ENCODE data around the gene MRGPRF.
"Not testable (repeated sequence)": the region's sequence is repeated elsewhere in the genome, so short reads cannot be mapped to it uniquely, and the experiment has no call there.

The MRGPRF gene

DNA sequence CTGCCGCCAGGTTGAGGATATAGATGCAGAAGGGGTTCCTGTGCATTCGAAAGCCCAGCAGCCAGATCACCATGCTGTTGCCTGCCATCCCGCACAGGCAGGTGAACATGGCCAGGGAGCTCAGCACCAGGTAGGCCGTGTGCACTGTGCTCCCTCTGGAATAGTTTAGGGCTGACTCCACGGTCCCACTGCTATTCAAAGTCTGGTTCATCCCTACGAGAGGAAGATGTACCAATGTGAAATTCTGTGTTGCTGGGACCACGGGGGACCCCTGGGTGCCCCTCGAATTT is 32.3 kb downstream of the MRGPRF start, which contains the start of gene MRGPRD:
Gene MRGPRD, minus strand, starts transcription at position 211 of the 290 bp plus-strand sequence. Its CDS starts 0 bp downstream, at position 211.
- no peak for FAIRE-seq

DNA sequence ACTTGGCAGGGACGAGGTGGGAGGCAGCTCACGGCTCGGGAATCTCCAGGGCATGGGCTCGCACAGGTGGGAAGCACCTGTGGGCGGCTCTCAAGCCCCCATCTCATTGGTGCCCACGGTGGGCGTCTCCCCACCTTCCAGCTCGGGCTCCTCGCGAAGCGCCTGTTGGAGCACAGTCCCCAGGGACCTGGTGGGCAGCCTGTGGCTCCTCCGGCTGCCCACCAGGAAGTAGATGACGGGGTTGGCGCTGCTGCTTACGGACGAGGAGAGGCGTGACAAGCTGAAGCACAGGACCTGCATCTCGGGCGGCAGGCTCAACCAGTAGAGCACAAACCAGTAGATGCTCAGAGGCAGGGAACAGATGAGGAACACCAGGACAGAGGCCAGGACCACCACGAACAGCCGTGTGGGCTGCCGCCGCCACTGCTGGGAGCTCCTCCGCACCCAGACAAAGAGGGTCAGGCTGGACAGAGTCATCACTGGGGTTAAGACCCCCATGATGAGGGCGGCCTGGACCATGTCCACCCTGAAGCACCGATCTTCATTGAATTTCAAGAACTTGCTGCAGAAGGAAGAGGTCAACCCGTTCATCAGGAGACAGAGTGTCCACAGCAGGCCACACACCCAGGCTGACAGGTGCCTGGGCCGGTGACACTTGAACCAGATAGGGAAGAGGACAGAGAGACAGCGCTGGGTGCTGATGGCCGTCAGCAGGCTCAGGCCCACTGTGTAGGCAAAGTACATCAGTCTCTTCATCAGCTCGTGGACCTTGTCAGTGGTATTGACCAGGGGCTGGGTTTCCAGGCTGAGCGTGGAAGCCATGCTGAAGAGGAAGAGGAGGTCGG is 32.9 kb downstream of the MRGPRF start:
- FAIRE-seq, result no peak

GRCh38 chr11:68978931-68979594 is 34.0 kb downstream of the MRGPRF start:
- no peak for FAIRE-seq

- no peak for FAIRE-seq
These were observed 34.5 kb downstream of the MRGPRF start for GRCh38 chr11:68978626-68978930.

DNA sequence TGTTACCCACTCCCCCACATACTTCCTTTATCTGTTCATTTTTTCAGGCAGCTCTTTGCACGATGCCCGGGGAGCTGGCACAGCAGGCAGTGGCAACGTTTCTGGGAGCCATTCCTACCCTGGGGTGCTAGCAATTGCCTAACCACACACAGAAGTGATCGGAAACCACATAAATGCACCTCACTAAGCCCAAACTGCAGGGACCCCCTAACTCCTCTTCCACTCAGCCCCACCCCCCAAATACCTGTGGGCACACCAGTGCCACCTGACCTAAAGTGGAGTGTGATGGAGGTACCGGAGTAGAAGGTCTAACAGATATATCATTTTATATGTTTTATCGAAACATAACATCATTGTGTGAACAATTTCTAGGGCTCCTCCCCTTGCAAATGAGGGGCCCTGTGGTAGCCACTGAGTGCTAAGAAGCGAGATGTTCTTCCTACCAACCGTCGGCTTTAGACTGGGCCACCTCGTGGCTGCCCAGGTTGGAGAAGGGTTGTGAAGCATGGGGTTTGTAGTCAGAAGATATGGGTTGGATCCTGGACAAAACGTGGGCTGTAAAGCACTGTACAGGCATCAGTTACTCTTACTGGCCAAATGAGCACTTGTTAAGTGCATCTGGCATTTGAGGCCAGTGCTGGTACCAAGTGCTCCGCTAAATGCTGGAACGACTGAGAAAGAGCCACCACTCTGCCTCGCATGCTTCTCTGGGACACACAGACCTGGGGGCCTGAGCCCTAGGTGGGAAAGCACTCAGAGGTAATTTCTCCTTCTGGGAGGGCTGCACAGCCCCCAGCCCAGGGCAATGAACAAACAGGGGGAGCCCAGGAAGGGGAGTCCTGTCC is 35.0 kb downstream of the MRGPRF start:
- FAIRE-seq, result no peak

DNA sequence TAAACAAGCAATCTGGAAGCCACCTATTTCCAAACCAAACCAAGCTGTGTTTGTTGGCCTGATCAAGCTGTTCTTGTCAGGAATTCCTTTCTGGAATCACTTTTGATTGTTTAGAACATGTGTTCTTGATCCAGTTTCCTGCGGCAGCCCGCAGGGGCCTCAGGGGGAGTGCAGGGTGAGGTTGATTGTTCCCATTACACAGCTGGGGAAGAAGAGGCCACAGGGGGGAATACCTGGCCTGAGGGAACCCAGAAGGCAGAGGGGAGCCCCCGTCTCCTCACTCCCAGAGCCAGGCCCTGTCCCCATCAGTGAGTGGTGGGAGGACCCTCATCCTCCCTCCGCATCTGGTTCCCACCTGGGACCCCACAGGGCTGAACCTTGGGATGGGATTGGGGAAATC is 36.5 kb downstream of the MRGPRF start:
- FAIRE-seq, result no peak

GRCh38 chr11:68976095-68976494 is 37.0 kb downstream of the MRGPRF start:
- FAIRE-seq, result no peak

DNA sequence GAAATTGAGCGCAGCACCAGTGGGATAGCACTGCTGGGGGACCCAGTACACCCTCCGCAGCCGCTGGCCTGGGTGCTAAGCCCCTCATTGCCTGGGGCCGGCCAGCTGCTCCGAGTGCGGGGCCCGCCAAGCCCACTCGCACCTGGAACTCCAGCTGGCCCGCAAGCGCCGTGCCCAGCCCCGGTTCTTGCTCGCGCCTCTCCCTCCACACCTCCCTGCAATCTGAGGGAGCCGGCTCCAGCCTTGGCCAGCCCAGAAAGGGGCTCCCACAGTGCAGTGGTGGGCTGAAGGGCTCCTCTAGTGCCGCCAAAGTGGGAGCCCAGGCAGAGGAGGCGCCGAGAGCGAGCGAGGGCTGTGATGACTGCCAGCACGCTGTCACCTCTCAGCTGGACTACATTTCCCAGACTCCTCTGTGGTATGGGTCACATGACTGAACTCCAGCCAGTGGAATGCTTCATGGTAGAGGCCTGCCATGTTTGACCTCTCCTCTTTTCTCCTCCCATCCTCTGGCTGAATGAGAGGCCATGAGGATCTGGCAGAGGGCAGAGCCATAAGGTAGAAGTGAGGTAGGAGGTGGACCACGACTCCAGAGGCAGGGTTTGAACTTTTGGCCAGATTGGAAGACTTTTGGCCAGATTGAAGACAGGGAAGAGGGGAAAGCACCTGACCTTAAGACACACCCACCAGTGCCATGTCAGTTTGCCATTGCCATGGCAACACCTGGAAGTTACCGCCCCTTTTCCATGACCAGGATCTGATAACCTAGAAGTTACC is 38.4 kb downstream of the MRGPRF start:
- FAIRE-seq, result no peak

- FAIRE-seq, result not testable (repeated sequence)
These were observed 39.3 kb downstream of the MRGPRF start for GRCh38 chr11:68973706-68974105.

GRCh38 chr11:68973219-68973618 is 39.8 kb downstream of the MRGPRF start:
- FAIRE-seq, result no peak

GRCh38 chr11:68970921-68971636 is 42.0 kb downstream of the MRGPRF start:
- FAIRE-seq, result no peak

DNA sequence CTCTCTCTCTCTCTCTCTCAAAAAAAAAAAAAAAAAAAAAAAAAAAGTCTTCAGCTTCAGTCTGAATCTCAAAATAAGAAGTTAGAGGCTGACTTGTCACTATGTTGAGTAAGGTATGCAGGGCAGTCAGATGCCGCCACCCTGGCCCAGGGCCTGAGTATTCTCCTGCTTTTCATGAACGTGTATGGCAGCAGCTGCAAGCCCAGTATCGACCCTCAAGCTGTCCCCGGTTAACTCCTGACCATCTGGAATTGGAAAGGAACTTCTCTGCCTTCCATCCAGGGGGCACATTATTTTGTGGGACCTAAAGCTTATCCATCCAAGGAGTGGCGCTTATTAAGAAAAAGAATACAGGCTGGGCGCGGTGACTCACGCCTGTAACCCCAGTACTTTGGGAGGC is 43.7 kb downstream of the MRGPRF start:
- no peak for FAIRE-seq

- FAIRE-seq, result no peak
These were observed 44.5 kb downstream of the MRGPRF start for GRCh38 chr11:68968306-68969250.

DNA sequence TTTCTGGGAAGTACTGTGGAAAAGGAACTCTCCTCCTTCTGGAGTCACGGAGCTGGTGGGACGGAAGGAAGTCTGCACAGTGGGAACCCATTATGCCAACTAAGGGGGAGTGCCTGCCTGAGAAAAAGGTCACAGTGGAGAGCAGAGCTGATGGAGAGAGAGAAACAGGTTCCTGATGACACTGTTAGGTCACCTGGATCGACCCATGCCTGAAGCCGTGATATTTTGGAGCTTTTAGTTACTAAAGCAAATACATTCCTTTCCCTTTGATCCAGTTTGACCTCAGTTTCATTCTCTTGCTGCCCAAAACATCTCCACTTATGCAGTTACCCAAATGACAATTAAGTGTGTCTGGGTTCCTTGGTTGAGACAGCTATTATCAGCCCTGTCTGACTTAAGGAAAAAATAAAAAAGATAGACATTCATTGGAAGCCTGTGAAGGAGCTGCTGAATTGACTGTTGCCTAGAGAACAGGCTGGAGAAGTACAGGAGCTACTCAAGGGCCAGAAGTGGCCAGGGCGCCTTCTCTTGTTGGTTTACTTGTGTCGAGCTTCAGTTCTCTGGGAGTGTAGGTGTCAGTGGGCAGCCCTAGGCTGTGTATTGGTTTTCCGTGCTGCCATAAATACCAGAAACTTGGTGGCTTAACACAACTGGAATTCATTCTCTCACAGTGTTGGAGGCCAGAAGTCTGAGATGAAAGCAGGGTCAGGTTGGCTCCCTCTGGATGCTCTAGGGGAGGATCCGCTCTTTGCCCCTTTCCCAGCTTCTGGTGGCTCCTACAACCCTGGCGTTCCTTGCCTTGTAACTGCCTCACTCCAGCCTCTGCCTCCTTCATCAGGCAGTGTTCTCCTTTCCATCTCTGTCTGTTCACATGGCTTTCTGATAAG is 45.9 kb downstream of the MRGPRF start:
- FAIRE-seq, result no peak

GRCh38 chr11:68965901-68966853 is 46.9 kb downstream of the MRGPRF start:
- no peak for FAIRE-seq

GRCh38 chr11:68963779-68964178 is 49.3 kb downstream of the MRGPRF start:
- FAIRE-seq, result no peak

DNA sequence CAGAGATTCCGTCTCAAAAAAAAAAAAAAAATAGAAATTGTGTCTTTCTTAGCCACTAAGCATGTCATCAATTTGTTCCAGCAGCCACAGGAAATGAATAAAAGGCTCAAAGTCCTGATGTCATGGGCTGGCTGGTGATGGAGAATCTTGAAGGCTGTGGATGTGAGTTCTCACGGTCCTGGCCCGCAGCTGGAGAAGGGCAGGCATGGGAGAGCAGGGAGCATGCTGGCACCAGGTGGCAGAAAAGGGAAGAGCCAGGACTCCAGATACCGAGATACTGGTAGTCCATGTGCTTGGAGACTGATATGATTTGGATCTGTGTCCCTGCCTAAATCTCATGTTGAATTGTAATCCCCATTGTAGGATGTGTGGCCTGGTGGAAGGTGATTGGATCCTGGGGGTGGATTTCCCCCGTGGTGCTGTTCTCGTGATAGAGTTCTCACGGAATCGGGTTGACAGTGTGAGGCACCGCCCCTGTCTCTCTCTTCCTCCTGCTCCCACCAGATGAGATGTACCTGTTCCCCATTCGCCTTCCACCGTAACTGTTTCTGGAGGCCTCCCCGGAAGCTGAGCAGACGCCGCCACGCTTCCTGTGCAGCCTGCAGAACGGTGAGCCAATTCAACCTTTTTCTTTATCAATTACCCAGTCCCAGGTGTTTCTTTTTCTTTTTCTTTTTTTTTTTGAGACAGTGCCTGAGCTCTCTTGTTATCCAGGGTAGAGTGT is 50.4 kb downstream of the MRGPRF start:
- FAIRE-seq, result no peak

DNA sequence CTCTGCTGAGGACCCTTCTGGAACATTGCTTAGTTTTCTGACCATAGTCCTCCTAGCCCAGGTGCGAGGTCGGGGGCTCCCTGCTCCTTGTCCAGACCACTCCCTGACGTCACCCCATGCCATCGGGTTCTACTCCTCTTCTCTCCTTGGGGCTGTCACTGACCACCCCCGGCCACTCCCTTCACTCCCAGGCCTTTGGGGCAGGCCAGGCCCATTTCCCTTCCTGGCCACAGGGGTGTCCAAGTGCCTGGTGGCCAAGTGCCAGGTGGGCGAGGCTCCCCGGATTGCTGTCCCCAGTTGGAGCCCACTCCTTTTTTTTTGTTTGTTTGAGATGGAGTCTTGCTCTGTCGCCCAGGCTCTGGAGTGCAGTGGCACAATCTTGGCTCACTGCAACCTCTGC is 51.8 kb downstream of the MRGPRF start:
- FAIRE-seq, result no peak
